GM21619 (cell line): ENCODE measurements around the gene VCAM1.
"Not testable (repeated sequence)": the region's sequence is repeated elsewhere in the genome, so short reads cannot be mapped to it uniquely, and the experiment has no call there.

Experiments
- ATAC-seq: cut with Tn5 transposase; IDR thresholded peaks from one replicate; pipeline ENCODE4 v1.9.1; 2021; ENCODE audit not compliant: unreplicated experiment

Gene VCAM1, protein sequence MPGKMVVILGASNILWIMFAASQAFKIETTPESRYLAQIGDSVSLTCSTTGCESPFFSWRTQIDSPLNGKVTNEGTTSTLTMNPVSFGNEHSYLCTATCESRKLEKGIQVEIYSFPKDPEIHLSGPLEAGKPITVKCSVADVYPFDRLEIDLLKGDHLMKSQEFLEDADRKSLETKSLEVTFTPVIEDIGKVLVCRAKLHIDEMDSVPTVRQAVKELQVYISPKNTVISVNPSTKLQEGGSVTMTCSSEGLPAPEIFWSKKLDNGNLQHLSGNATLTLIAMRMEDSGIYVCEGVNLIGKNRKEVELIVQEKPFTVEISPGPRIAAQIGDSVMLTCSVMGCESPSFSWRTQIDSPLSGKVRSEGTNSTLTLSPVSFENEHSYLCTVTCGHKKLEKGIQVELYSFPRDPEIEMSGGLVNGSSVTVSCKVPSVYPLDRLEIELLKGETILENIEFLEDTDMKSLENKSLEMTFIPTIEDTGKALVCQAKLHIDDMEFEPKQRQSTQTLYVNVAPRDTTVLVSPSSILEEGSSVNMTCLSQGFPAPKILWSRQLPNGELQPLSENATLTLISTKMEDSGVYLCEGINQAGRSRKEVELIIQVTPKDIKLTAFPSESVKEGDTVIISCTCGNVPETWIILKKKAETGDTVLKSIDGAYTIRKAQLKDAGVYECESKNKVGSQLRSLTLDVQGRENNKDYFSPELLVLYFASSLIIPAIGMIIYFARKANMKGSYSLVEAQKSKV

DNA sequence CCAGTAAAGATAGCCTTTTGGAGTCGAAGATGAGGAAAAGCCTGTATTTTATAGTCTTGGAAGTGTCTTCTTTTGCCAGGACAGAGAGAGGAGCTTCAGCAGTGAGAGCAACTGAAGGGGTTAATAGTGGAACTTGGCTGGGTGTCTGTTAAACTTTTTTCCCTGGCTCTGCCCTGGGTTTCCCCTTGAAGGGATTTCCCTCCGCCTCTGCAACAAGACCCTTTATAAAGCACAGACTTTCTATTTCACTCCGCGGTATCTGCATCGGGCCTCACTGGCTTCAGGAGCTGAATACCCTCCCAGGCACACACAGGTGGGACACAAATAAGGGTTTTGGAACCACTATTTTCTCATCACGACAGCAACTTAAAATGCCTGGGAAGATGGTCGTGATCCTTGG lies at the start of gene VCAM1:
TSS of gene VCAM1 (plus strand) at position 253 of the 400 bp plus-strand sequence. CDS start at position 372, 119 bp downstream.
- ATAC-seq, result peak; percentile 74

DNA sequence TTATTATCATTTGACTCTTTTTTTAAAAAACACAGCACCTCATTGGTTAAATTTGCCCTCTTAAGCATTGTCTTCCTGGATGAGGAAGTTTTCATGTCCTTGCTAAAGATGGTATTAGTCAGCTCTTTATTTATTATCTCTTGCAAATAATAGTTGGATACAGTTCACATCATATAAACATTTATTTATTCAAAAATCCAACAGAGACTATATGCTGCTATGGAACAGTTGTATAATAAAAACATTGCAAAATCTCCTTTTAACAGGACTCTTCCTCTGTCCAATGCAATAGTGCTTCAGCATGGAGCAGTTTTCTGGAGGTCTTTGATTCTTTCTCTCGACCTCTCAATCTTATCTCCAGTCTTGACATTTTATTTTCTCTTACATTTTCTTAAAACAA lies 49.5 kb upstream of the VCAM1 start:
- ATAC-seq, result no peak

DNA sequence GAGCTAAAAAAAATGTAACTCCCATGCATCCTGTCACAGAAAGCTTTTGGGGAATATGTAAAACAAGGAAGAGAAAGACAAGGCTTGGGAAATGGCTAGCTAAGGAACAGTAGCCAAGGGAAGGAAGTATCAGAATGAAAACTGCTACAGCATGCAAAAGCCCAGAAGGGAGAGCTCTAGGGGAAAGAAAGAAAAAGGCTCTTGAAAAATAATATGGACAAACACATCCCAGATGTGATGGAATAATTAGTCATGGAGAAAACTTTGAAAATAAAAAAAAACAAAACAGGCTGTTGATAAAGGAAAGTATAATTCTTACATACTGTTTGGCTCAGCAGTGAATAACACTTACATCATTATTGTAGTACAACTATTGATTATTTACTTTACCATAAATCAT lies 47.9 kb upstream of the VCAM1 start:
- no peak for ATAC-seq

DNA sequence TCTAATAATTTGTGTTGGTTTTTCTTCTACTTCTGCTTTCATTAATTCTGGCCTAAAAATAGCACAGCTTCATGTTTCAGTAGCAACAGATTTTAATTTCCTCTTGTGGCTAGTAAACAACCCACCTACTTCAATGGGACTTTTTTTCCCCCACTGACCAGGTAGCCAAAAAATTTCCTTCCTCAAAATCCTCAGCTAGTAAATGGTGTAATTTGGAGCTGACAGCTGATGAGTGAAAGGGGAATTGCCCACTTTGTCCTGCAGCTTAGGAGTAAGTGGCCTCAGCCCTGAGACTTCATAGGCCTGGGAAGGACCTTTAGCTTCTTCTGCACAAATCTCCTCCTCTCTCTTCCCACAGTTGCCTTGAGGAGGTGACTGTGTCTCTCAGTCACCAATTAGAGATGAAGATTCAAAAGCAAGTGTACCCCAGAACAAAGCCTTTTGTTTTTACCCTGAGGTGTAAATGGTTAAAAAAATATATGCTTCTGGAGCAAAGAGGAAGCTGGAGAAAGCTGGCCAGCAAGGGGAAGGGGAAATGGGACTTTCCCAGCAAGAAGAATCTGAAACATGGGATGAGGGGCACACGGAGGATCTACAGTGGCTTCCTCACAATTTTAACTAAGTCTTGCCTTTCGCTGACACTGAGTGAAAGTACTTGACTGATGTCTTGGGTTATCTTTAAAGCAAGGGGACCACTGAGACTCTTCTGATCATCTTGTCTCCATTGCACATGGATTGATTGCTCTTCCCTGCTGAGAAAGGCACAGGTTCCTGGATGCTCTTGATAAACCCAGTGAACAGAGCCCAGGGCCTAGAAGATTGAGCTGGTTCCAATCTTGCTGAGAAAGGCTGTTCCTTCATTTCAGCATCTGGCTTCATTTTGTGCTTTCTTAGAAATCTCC lies 35.8 kb upstream of the VCAM1 start:
- ATAC-seq, result no peak

DNA sequence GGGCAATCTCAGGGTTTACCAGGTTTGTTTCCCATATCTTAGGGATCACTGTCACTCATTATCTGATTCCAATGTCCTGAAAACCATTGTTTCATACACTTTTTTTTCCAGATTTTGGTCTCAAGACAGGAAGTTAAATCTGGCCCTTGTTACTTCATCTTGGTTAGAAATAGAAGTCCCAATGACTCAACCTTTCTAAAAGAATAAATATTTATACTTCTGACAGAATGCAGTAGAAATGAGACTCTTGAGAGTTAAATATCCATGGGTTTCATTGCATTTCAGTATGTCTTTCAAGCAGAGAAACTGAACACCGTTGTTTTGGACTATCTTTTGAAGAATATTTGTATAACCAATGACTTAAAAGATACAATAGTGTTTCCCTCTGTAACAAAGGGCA lies 19.8 kb upstream of the VCAM1 start:
- ATAC-seq, result no peak

DNA sequence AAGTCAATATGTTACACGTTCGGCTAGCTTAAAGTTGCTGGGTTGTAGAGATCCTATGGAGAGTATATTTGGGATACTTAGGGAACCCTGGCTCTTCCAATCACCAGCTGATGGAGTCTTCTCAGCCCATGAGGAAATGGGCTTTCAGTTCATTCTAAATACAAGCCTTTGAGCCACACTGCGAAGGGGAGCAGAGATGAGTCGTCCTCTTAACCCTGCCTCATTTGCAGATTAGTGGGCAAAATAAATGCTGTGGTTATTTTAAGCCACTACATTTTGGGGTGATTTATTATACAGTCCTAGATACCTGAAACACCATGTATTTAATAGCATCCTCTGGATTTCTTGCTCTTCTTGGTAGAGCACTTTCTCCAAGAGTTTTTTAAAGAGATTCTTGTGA lies 19.0 kb upstream of the VCAM1 start:
- ATAC-seq, result no peak

DNA sequence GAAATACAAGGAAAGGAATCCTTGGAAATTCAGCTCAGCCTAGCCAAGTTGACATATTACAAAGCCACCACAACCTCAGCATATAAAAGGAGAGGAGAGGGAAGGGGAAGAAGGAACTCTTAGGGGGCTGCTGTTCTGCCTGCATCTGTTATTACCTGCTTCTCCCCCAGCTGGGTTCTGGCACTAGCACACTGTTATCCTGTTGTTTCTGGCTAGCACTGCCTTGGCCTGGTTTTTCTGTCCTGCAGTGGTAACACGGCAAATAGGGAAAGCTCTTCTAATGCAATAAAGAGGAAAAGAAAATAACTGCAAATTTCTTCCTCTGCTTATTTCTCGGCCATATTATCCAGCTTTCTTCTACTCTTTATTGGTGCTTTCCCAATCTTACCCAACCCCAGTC lies 16.5 kb upstream of the VCAM1 start:
- ATAC-seq, result no peak

DNA sequence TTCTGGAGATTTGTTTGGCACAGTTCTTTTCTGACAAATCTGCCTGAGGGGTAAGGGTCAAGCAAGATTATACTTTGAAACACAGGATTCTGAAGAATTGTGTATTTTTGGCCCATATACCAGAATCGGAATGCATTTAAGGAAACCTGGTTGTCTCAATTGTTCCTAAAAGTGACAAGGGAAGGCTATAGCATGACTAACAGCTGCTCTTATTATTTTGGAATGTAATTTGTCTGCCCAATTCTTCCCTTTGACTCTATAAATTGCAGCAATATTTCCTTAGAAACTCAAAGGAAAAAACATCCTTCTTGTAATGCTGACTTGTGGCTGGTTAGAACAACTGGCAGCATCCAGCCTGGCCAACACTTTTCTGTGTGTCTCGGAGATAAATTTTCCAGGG lies 15.8 kb upstream of the VCAM1 start:
- no peak for ATAC-seq

DNA sequence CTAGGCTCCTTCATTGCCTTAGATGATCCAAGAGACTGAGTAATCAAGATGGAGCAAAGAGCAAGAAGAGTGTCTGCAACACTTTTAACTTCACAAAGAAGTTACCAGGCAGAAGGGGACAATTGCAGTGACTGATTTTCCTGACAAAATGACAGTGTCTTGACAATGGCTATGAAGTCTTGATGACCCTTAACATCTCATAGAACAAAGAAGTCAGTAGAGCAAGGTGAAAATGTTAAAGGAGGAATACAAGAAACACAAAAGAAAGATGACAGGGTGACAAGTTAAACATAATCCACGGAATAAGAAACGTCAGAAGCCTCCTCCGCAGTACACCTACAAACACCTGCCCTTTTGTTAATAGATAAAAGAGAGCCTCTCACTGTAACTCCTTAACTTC lies 15.1 kb upstream of the VCAM1 start:
- ATAC-seq, result no peak

DNA sequence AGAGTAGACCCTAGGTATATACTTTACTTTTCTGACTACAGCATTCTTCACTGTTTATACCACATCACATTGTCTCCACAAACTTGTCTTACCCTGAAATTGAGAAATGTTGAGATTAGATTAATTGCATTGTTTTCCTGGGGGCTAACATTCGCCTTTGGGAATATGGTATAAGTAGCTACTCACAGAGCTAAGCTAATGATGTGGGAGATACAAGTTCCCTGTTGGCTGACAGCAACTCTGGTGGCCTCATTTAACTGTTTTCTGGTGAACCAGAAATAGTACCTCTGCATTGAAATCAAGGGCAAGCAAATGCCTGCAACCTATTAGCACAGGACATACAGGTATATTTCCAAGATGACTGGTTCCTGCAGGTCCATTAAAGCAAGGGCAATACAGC lies 13.2 kb upstream of the VCAM1 start:
- ATAC-seq, result no peak

DNA sequence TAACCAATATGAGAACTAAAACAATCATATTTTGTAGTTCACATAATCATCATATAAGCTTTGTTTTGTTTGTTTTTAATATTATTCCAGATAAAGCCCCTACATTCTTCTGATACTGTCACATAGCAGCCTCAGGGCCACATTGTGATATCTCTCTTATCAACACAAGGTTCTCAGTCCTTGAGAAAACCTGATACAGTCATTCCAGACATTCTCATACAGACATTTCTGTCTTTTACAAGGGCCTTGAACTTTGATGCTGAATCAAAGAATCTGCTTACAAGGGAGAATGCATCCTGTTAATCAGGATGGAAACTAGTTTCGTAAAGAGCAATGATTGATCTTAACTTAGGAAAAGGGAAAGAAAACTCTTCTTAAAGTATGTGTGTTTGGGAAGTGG lies 12.7 kb upstream of the VCAM1 start:
- no peak for ATAC-seq

DNA sequence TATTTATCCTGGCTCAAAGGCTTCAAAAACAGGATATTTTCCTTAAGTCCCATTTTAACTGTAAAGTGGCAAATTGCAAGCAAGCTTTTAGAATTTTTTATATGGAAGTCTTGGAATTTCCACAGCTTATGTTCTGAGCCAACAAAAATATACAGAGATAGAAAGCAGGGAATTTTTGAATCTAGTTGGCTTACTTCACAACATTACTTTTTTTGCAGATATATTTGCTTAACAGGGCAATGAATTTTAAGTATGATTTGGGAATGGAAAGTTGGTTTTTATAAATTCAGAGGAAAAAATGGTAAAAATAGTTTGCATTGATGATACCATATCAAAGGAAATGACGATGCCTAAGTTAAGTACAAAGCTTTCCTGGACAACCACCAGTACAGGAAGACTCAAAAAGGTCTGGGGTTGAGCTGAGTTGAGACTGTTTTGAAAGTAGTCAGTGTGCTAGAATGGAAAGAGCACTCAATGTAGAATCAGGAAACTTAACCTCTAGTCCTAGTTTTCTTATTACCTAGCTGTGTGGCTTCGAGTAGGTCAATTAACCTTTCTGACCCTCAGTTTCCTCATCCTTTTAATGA lies 11.0 kb upstream of the VCAM1 start:
- ATAC-seq, result no peak

DNA sequence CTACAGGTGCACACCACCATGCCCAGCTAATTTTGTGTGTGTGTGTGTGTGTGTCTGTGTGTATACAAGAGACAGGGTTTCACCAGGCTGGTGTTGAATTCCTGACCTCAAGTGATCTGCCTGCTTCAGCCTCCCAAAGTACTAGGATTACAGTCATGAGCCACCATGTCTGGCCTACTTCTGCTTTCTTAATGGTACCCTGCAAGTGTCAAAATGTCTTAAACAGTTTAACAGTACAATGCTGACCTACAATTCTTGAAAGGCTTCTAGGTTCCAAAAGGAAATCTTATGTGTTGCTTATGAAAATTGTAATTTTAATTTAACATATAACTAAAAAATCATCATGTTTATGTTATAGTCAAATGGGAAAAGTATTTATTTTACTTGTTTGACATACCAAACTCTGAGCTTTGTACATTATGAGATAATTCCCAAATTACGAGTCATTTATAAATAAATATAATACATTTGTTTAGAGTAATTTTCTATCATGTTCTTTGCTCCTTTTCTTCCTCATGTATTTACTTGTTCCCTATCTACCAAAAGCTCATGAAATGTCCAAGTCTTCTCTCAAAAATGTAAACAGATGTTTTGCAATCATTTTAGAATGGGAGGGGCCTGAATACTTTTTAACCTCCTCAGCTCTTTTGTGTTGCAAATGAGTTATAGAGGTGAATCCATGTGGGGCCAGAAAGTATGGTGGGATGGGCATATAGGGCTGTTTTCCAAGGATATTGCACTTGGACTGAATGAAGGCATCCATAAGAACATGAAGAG lies 8.4 kb upstream of the VCAM1 start:
- ATAC-seq, result no peak

DNA sequence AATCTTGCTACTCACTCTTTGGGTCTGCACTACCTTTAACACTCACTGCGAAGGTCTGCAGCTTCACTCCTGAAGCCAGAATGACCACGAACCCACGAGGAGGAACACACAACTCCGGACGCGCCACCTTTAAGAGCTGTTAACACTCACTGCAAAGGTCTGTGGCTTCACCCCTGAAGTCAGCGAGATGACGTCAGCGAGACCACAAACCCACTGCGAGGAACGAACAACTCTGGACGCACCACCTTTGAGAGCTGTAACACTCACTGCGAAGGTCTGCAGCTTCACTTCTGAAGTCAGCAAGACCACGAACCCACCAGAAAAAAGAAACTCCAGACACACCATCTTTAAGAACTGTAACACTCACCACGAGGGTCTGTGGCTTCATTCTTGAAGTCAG lies 6.5 kb upstream of the VCAM1 start:
- ATAC-seq, result not testable (repeated sequence)

DNA sequence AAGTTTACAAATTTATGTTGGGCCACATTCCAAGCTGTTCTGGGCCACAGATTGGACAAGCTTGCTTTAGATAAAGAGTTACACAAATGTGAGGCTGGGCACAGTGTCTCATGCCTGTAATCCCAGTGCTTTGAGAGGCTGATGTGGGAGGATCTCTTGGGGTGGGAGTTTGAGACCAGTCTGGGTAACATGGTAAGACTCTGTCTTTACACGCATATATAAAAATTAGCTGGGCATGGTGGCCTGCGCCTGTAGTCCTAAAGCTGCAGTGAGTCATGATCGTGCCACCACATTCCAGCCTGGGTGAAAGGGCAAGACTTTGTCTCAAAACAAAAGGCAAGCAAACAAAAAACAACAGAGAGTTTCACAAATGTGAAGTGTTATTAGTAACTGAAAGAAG lies 5.9 kb upstream of the VCAM1 start:
- no peak for ATAC-seq

DNA sequence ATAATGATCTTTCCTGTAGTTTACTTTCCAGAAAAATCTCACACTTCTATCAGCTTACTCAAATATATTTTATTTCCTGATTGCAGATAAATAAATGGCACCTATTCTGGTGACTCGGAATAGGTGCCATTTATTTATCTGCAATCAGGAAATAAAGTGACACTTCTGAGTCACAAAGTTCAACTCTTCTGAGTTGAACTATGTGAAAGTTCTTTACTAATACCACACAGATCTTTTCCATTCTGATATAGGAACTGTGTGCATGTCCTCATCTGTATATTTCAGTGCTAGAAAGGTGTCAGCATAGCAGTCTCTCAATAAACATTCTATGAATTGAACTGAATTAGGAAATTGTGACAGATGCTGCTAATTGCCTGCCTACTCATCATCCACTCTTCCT lies 4.9 kb upstream of the VCAM1 start:
- no peak for ATAC-seq

DNA sequence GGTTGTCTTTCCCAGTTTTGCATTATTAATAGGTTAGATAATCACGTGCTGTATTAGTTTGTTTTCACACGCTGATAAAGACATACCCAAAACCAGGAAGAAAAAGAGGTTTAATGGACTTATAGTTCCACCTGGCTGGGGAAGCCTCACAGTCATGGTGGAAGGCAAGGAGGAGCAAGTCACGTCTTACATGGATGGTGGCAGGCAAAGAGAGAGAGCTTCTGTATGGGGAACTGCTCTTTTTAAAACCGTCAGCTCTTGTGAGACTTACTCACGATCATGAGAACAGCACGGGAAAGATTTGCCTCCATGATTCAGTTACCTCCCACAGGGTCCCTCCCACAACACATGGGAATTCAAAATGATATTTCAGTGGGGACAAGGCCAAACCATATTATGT lies 2.3 kb upstream of the VCAM1 start:
- no peak for ATAC-seq

DNA sequence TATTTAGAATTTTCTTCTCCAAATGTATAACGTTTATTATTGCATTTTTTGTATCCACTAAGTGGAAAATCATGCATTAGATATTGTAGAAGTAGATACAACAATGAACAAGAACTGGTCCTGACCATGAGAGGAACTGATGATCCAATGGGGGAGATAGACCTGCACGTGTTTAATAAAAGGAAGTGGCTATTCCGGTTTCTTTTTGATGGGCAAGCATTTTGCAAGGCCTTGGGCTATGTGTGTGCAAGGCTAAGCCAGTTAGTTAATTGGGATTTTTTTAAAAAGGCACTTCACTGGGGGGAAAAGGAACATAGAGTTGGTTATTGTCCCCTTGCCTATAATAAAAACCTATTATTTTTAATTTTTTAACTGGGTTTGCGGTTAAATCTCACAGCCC lies 961 bp upstream of the VCAM1 start:
- no peak for ATAC-seq

DNA sequence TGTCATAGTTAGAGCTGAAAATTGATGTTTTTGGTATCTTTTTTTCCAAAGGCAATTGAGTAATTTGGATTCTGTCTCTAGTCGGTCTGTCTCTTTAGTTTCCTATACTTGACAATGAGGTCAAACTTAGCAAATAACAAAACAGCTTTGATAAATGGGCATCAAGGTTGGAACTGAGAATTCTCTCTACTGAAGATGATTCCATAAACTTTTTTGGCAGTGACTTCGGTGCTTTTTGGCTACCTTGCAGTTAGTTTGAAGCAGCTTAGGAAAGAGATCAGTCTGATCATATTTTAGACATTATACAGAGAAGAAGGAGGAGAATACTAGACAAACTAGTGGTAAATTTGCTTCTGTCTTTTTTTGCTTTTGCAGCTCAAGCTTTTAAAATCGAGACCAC lies 559 bp downstream of the VCAM1 start:
- ATAC-seq, result no peak

DNA sequence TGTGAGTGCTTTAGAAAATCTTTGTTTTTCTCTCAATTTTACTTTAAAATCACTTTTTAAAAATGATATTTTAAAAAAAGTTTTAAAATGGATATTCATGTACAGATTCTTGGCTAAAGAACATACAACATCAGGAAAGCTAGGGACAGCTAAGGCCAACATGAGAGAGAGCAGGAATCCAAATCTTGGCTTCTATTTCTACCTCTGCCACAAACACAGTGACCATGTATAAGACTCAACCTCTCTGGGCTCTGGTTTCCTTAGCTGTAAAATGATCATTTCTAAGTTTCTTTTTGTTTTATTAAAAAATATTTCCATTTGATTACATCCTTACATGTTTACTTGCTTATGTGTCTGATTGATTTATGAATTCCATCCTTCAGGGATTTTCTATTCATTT lies 1.2 kb downstream of the VCAM1 start:
- ATAC-seq, result no peak
